Adrenal gland (tissue), 12 donors: ENCODE measurements around the gene CMTM5. TPM values are rescaled to one million over a fixed set of nuclear protein-coding genes. Genes with fewer than 3 reads are reported as not detected.

Experiments used
- DNase-seq, 7 donors: peaks; one replicate each; pipeline ENCODE4 v3.0.0-alpha.2; 2019 to 2020
- H3K27ac ChIP-seq, 5 donors: fragments of 200-600 bp; sonication (generic) in 4 of 5; 1 replicate in 3 of 5; 2 replicates in 2 of 5; pipeline versions ENCODE4 v1.5.1 to v1.8.0; 2016 to 2020; ENCODE audit warnings: mild to moderate bottlenecking in 1 of 5
- H3K27me3 ChIP-seq: fragments of 200-600 bp; 2 replicates; pipeline ENCODE4 v1.8.0; 2021
- H3K36me3 ChIP-seq, 2 donors: fragments of 200-600 bp; replicated peaks in 1 of 2; 1 replicate in 1 of 2; 2 replicates in 1 of 2; pipeline versions ENCODE4 v1.5.1 to v1.8.0; 2018 to 2022
- H3K4me1 ChIP-seq, 2 donors: fragments of 200-600 bp; replicated peaks in 1 of 2; 1 replicate in 1 of 2; 2 replicates in 1 of 2; pipeline versions ENCODE4 v1.5.1 to v1.8.0; 2018 to 2021
- H3K4me3 ChIP-seq, 4 donors: fragments of 200-600 bp; sonication (generic) in 3 of 4; one replicate each; pipeline ENCODE4 v1.5.1; 2016 to 2018
- H3K9me3 ChIP-seq, 3 donors: fragments of 200-600 bp; sonication (generic) in 1 of 3; replicated peaks in 1 of 3; 1 replicate in 2 of 3; 2 replicates in 1 of 3; pipeline versions ENCODE4 v1.5.1 to v1.8.0; 2016 to 2021
- POLR2A ChIP-seq, 2 donors: fragments of 450-650 bp; IDR thresholded peaks; one replicate each; pipeline ENCODE4 v1.6.1; 2017; ENCODE audit warnings: antibody characterized with exemption in 2 of 2, mild to moderate bottlenecking in 2 of 2, moderate library complexity in 1 of 2
- whole genome bisulfite sequencing, 4 donors: extraction: QIAGEN DNeasy Blood & Tissue Kit in 2 of 4; methylation state at CpG; one replicate each; pipeline versions ENCODE4 v1.1.5 to v1.1.7; 2013 to 2017; 5-methylcytosine and 5-hydroxymethylcytosine counted together
- intact Hi-C, 2 donors: fragments of 100-400 bp; cut with DNase I; formaldehyde crosslinking; loops; one replicate each; pipeline versions ENCODE4 v1.14.1 to v1.15.0; 2022 to 2023
- polyA plus RNA-seq, 3 donors: library from polyadenylated mRNA; stranded (reverse); fragments of 200-250 nt in 2 of 3; fragments of 350-450 nt in 1 of 3; fragmentation: Illumina TruSeq in 1 of 3; extraction: RNeasy Lipid Tissue Mini Kit (QIAGEN cat#74804) in 1 of 3; gene quantifications; one replicate each; pipeline ENCODE4 v1.2.3, GENCODE V29; 2013 to 2014
- total RNA-seq, 9 donors: library from RNA; depleted of rRNA in 4 of 9; stranded (reverse); fragments of >200 nt in 4 of 9; fragments of 120-200 nt in 1 of 9; fragmentation: NEBNext Ultra II Directional in 1 of 9; extraction: Animal tissue kit (Norgen Biotek cat#: 25700) in 1 of 9; gene quantifications; one replicate each; pipeline versions ENCODE4 v1.1.0 to v1.2.4, GENCODE V29; 2013 to 2023
- TF ChIP-seq, protein P1 (sequence below), 6 experiments: fragments of 450-650 bp in 4 of 6; fragments of 200-600 bp in 2 of 6; sonication (generic) in 1 of 6; IDR thresholded peaks; 1 replicate in 5 of 6; 2 replicates in 1 of 6; pipeline versions ENCODE4 v1.5.1 to v1.8.0; 2016 to 2021; ENCODE audit warnings: antibody characterized with exemption in 6 of 6, mild to moderate bottlenecking in 2 of 6, moderate library complexity in 1 of 6
- donor health status: healthy with polysubstance abuse.
- donor health status: Bipolar disorder and iron deficiency.
- donor health status: DM: yes; HTN: yes; CAD: no.
- donor health status: DM: no; HTN: no; CAD: no.
- donor health status: DM: no; HTN: no; CAD: no.
- donor health status: DM: yes; HTN: yes; CAD: no.

CMTM5 gene
- total and polyA plus RNA-seq, 12 donors: 0.34 to 2.6 (median 0.89) TPM; not detected in 5

DNA sequence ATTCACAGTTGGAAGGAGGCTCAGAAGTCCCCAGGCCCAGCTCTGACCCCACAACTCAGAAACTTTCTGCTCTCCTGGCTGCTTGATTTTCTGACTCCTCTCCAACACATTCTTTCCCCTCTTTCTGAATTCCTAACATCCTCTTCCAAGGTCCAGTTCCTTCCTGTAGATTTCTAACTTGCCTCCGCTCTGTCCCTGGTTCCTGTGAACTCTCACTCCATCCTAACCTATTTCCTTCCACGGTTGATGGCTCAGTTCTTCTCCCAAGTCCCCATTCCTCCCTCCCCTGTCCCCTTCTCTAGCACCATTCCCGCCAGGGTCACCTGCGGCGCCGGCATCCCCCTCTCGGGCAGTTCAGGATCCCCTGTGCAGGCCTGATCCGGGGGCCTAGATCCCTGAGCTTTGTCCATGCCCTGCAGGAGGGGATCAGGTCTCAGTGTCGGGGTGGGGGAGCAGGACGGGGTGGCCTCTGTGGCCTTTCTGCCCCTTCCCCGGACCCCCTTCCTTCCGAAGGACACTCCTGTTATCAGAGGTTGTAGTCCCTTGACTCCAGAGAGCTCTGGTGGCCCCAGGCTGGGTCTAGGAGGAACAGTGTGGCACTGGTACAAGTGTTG is 18.2 kb upstream of the CMTM5 start:
- intact Hi-C loops: no loop called here
- Histone ChIP-seq H3K4me3 (no peak overlapping the region), H3K4me1 (no peaks in the 10 kb centered on the region), H3K9me3 (no peaks in the 10 kb centered on the region), H3K36me3 (no peaks in the 10 kb centered on the region), H3K27ac (peak overlapping the region in 1 of 5 donors; percentile 49), H3K27me3 (peaks cover 4% of the 10 kb centered on the region)
- TF ChIP-seq POLR2A (IDR thresholded peaks at IDR 0.05): no peak
- TF ChIP-seq, protein P1, sequence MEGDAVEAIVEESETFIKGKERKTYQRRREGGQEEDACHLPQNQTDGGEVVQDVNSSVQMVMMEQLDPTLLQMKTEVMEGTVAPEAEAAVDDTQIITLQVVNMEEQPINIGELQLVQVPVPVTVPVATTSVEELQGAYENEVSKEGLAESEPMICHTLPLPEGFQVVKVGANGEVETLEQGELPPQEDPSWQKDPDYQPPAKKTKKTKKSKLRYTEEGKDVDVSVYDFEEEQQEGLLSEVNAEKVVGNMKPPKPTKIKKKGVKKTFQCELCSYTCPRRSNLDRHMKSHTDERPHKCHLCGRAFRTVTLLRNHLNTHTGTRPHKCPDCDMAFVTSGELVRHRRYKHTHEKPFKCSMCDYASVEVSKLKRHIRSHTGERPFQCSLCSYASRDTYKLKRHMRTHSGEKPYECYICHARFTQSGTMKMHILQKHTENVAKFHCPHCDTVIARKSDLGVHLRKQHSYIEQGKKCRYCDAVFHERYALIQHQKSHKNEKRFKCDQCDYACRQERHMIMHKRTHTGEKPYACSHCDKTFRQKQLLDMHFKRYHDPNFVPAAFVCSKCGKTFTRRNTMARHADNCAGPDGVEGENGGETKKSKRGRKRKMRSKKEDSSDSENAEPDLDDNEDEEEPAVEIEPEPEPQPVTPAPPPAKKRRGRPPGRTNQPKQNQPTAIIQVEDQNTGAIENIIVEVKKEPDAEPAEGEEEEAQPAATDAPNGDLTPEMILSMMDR (IDR thresholded peaks at IDR 0.05): no peak
- WGBS, 4 donors: 79 to 90% (median 83%) methylated on average over 10 to 12 of the region's 12 CpGs
- DNase-seq: no peak

DNA sequence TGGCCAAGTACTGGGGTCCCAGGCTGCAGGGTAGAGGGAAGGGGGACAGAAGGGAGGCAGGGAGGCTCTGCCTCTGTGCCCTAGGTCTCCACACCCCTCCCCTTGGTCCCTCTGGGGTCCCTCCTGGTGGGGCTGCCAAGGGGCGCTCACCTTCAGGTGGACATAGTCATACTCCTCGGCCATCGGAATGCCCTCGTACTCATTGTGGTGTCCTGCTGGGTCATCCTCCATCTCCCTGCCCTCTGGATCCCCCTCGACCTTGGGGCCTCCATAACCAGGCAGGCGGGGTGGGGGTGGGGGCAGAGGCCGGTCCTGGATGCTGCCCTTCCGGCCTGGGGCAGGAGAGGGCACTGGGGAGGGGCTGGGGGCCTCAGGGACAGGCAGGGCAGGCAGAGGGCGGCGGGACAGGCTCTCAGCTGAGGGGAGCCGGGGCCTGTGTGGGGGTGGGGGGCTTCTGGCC is 17.6 kb upstream of the CMTM5 start:
- H3K27ac ChIP-seq: peak overlapping the region in 1 of 5 donors; percentile 49
- no peaks in the 10 kb centered on the region for H3K4me1 ChIP-seq
- H3K27me3 ChIP-seq: peaks cover 4% of the 10 kb centered on the region
- 70 to 76% (median 72%) methylated on average over 6 to 11 of the region's 11 CpGs; no CpG with 5 or more reads in 1 of the 4 donors for WGBS, 4 donors
- H3K4me3 ChIP-seq: no peak overlapping the region
- TF ChIP-seq, protein P1 (IDR thresholded peaks at IDR 0.05): no peak
- no peak for TF ChIP-seq POLR2A (IDR thresholded peaks at IDR 0.05)
- no peaks in the 10 kb centered on the region for H3K36me3 ChIP-seq
- intact Hi-C loops: no loop called here
- no peak for DNase-seq
- H3K9me3 ChIP-seq: no peaks in the 10 kb centered on the region

DNA sequence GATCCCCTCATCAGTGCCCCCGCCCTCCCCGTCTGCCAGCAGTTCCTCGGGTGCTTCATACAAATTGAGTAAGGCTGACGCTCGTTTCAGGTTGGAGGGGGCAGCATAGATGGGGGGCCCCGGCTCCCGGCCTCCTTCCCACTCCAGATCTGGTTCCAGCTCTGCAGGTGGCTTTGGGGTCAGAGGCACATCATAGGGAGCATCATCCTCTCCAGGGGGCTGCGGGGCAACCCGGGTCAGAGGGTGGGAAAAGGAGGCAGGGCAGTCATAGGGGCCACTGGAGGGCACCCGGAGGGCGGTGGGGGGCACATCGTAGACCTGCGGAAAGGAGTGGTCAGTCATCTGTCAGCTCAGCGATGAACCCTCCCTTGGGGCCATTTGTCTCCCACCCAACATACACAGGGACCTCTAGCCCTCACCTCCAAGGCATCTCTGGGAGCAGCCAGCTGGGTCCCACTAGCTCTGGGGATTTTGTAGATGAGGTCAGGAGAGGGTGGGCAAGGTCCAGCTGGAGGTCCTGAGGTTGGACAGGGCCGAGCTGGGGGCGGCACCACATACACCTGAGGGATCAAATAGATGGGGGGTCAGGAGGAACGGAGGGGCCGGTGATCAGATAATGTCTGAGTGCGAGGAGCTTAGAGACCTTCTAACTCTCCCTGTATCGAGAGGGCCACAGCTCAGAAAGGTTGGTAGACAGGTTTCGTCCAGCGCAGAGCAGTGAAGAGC is 17.0 kb upstream of the CMTM5 start:
- WGBS, 4 donors: 79 to 85% (median 81%) methylated on average over 12 to 22 of the region's 22 CpGs
- Histone ChIP-seq H3K27me3 (peaks cover 3% of the 10 kb centered on the region), H3K9me3 (no peaks in the 10 kb centered on the region), H3K27ac (no peak overlapping the region), H3K4me3 (no peak overlapping the region), H3K36me3 (no peaks in the 10 kb centered on the region), H3K4me1 (no peaks in the 10 kb centered on the region)
- intact Hi-C loops: no loop called here
- no peak for TF ChIP-seq POLR2A (IDR thresholded peaks at IDR 0.05)
- TF ChIP-seq, protein P1 (IDR thresholded peaks at IDR 0.05): no peak
- no peak for DNase-seq

DNA sequence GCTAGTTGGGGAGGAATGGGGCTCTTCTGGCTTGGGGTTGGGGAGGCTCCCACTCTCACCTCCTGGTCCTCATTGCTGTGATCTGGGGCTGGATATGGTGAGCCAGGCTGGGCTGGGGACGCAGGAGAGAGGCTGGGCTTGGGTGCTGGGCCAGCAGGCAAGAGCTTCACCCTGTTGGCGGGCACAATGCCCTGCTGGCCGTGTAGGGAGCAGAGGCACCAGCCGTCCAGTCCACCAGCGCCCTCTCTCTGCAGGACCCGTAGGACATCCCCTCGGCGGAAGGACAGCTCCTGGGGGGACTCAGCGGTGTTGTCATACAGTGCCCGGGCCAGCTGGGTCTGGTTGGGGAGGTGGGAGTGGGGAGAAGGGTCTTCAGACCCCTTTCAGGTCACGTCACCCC is 16.4 kb upstream of the CMTM5 start:
- no peaks in the 10 kb centered on the region for H3K4me1 ChIP-seq
- no peak for DNase-seq
- H3K9me3 ChIP-seq: no peaks in the 10 kb centered on the region
- no peak for TF ChIP-seq POLR2A (IDR thresholded peaks at IDR 0.05)
- TF ChIP-seq, protein P1 (IDR thresholded peaks at IDR 0.05): no peak
- H3K27me3 ChIP-seq: peaks cover 7% of the 10 kb centered on the region
- no peak overlapping the region for H3K4me3 ChIP-seq
- intact Hi-C loops: no loop called here
- no peaks in the 10 kb centered on the region for H3K36me3 ChIP-seq
- no peak overlapping the region for H3K27ac ChIP-seq
- 77 to 87% (median 80%) methylated on average over 3 to 11 of the region's 11 CpGs for WGBS, 4 donors
